Measurements from ENCODE around the gene ABHD17C. TPM values are rescaled to one million over a fixed set of nuclear protein-coding genes. Genes with fewer than 3 reads are reported as not detected.

Gene ABHD17C
- polyA plus RNA-seq, 1 experiment, result 30.8 TPM

- DNase-seq (ENCODE audit: low read depth, low spot score), result no peak
- ChIA-PET CTCF (interaction anchor here (0.6 to 2.6 kb wide), 4 partner anchors 8 to 220 kb away, joined by 3 to 10 read pairs (median 6); partner anchors contain the start of gene CEMIP), POLR2A (interaction anchor here (1.9 kb wide), 1 partner anchor 8 kb away, joined by 12 read pairs; the partner anchor contains the start of gene CEMIP)
- H3K27ac ChIP-seq (ENCODE audit: low read depth, low read length), result peak overlapping the region; percentile 80
- TF ChIP-seq CTCF (IDR thresholded peaks at IDR 0.05; ENCODE audit: low read depth, low read length), result peak; percentile 25; the same call in 1 of the 2 replicates
- H3K27me3 ChIP-seq (ENCODE audit: control insufficient read depth, insufficient read depth, low read length), result no peaks in the 10 kb centered on the region
- H3K9me3 ChIP-seq (ENCODE audit: control insufficient read depth, insufficient read depth, low read length), result no peaks in the 10 kb centered on the region
- H3K4me3 ChIP-seq (ENCODE audit: low read depth, low read length), result no peak overlapping the region
These were observed 92.2 kb downstream of the ABHD17C start for GRCh38 chr15:80787316-80787715.

- DNase-seq (ENCODE audit: low read depth, low spot score), result peak; percentile 74
- POLR2A ChIA-PET, result interaction anchor here (0.6 to 1.9 kb wide), 5 partner anchors 9 to 257 kb away, joined by 3 to 12 read pairs (median 4); partner anchors contain the start of gene CEMIP
- CTCF ChIA-PET, result interaction anchor here (0.7 to 2.6 kb wide), 4 partner anchors 9 to 316 kb away, joined by 3 to 10 read pairs (median 8); partner anchors contain the start of gene CEMIP
- no peaks in the 10 kb centered on the region for H3K27me3 ChIP-seq (ENCODE audit: control insufficient read depth, insufficient read depth, low read length)
- no peak overlapping the region for H3K27ac ChIP-seq (ENCODE audit: low read depth, low read length)
- no peak for TF ChIP-seq CTCF (IDR thresholded peaks at IDR 0.05; ENCODE audit: low read depth, low read length)
- H3K4me3 ChIP-seq (ENCODE audit: low read depth, low read length), result no peak overlapping the region
- no peaks in the 10 kb centered on the region for H3K9me3 ChIP-seq (ENCODE audit: control insufficient read depth, insufficient read depth, low read length)
These were observed 93.4 kb downstream of the ABHD17C start for GRCh38 chr15:80788536-80788935.

GRCh38 chr15:80789296-80789695, 94.2 kb downstream of the ABHD17C start:
- ChIA-PET POLR2A (interaction anchor here (1.0 to 1.9 kb wide), 2 partner anchors 10 kb away, joined by 3 to 12 read pairs; partner anchors contain the start of gene CEMIP), CTCF (interaction anchor here (1.1 to 2.6 kb wide), 3 partner anchors 10 to 333 kb away, joined by 6 to 10 read pairs (median 9); partner anchors contain the start of gene CEMIP)
- H3K9me3 ChIP-seq (ENCODE audit: control insufficient read depth, insufficient read depth, low read length), result no peaks in the 10 kb centered on the region
- peak overlapping the region; percentile 73 for H3K27ac ChIP-seq (ENCODE audit: low read depth, low read length)
- no peak for DNase-seq (ENCODE audit: low read depth, low spot score)
- no peak for TF ChIP-seq CTCF (IDR thresholded peaks at IDR 0.05; ENCODE audit: low read depth, low read length)
- no peaks in the 10 kb centered on the region for H3K27me3 ChIP-seq (ENCODE audit: control insufficient read depth, insufficient read depth, low read length)
- H3K4me3 ChIP-seq (ENCODE audit: low read depth, low read length), result no peak overlapping the region

- Histone ChIP-seq H3K27ac (ENCODE audit: low read depth, low read length) (no peak overlapping the region), H3K27me3 (ENCODE audit: control insufficient read depth, insufficient read depth, low read length) (no peaks in the 10 kb centered on the region), H3K4me3 (ENCODE audit: low read depth, low read length) (no peak overlapping the region), H3K9me3 (ENCODE audit: control insufficient read depth, insufficient read depth, low read length) (no peaks in the 10 kb centered on the region)
- no peak for TF ChIP-seq CTCF (IDR thresholded peaks at IDR 0.05; ENCODE audit: low read depth, low read length)
- DNase-seq (ENCODE audit: low read depth, low spot score), result no peak
- CTCF ChIA-PET, result interaction anchor here (1.1 to 2.6 kb wide), 3 partner anchors 11 to 334 kb away, joined by 6 to 10 read pairs (median 9); partner anchors contain the start of gene CEMIP
- POLR2A ChIA-PET, result interaction anchor here (0.6 to 1.0 kb wide), 2 partner anchors 11 to 18 kb away, joined by 3 to 5 read pairs; partner anchors contain the start of gene CEMIP
These were observed 94.7 kb downstream of the ABHD17C start for GRCh38 chr15:80789796-80790195.

GRCh38 chr15:80790236-80790635, 95.1 kb downstream of the ABHD17C start:
- Histone ChIP-seq H3K27ac (ENCODE audit: low read depth, low read length) (no peak overlapping the region), H3K27me3 (ENCODE audit: control insufficient read depth, insufficient read depth, low read length) (no peaks in the 10 kb centered on the region), H3K9me3 (ENCODE audit: control insufficient read depth, insufficient read depth, low read length) (no peaks in the 10 kb centered on the region), H3K4me3 (ENCODE audit: low read depth, low read length) (no peak overlapping the region)
- DNase-seq (ENCODE audit: low read depth, low spot score), result no peak
- TF ChIP-seq CTCF (IDR thresholded peaks at IDR 0.05; ENCODE audit: low read depth, low read length), result no peak
- POLR2A ChIA-PET, result interaction anchor here (0.6 to 1.0 kb wide), 2 partner anchors 11 to 17 kb away, joined by 3 to 5 read pairs; partner anchors contain the start of gene CEMIP
- CTCF ChIA-PET, result interaction anchor here (1.1 to 1.3 kb wide), 2 partner anchors 11 to 334 kb away, joined by 6 to 10 read pairs; partner anchors contain the start of gene CEMIP

Data from AG04450 (cell line).